ENCODE data around the gene A4GALT. TPM values are rescaled to one million over a fixed set of nuclear protein-coding genes. Genes with fewer than 3 reads are reported as not detected.

The A4GALT gene, protein sequence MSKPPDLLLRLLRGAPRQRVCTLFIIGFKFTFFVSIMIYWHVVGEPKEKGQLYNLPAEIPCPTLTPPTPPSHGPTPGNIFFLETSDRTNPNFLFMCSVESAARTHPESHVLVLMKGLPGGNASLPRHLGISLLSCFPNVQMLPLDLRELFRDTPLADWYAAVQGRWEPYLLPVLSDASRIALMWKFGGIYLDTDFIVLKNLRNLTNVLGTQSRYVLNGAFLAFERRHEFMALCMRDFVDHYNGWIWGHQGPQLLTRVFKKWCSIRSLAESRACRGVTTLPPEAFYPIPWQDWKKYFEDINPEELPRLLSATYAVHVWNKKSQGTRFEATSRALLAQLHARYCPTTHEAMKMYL
- 27.2 and 30.9 TPM in 2 replicates for total RNA-seq

DNA sequence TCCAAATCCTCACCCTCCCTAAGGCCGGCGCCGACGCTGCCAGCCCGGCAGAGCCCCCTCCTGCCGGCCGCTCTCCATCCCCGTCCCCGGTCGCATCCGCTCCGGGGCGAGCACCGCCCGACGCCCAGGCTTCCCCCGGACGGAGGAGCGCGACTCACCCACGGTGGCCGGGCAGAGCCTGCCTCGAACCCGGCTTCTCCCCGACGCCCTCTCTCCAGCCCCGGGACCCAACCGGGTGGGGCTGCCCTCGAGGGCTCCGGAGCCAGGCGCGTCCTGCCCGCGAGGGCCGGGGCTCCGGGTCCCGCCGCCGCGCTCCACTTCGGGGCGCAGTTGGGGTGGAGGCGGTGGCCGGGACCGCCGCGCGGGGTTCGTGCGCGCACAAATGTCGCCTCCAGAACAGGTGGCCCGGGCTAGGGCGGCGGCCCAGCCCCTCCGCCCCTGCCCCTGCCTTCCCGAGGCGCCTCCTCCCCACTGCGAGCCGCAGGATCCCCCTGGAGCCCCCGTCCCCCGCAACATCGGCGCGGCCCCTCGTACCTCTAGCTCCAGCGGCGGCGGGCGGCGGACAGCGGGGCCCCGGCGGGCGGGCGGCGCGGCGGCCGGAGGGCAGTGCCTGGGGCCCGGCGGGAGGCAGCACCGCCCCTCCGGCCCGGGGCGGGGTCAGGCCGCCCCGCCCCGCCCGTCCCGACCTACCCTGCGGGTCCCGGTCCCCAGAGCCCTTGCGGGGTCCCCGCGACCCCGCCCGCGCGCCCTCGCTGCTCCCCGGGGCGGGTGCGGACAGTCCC is at the start of gene A4GALT:
TSS of gene A4GALT (minus strand) at position 608 of the 782 bp plus-strand sequence. CDS start 26,919 bp downstream, outside the sequence.

DNA sequence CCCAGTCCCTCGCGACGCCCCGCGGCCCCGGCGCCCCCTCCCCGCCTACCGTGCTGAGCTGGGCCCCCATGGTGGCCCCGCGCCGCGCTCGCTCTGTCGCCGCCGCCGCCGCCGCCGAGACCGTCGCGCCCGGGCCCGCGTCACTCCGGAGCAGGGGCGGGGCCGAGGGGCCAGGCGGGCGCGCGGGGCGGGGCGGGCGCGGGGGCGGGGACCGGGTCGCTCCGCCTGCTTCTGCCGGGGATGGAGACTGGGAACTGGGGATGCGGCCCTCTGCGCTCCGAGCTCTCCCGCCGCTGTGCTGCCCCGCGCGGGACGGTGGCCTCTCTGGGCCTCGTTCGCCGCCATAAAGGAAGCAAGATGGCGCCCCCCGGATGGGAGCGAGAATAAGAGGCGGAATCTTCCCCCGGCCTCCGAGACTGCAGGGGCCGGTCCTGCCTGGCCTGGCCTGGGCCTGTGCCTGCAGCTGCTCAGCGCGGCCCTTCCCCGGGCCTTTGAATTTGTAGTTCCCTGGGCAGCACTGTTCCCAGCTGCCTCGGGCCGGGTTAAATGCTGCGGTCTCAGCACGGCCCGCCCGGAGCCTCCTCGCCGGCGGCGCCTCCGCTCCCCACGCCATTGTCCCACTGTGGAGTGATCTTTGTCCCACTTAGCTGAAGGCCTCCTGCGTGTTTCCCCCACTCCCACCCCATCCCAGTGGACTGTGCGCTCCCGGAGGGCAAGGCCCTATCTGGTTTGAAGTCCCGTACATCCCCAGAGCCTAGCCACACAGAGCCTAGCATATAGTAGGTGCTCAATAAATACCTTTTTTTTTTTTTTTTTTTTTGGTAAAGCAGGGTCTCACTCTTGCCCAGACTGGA is 71.2 kb downstream of the A4GALT start, which contains the start of gene CYB5R3:
TSS of gene CYB5R3 (minus strand) at position 147 of the 854 bp plus-strand sequence. CDS start at position 70, 77 bp downstream.

Other genes starting within 250 kb of the A4GALT start
- gene RRP7A, start 201.1 kb downstream of the A4GALT start, total RNA-seq, result 16.7 and 20.9 TPM in 2 replicates
- 1.9 and 11.5 TPM in 2 replicates for gene SERHL2, start 166.9 kb downstream of the A4GALT start, total RNA-seq
- gene POLDIP3, start 106.0 kb downstream of the A4GALT start, total RNA-seq, result 20.2 and 27.9 TPM in 2 replicates
- not detected in 2 replicates for gene ATP5MGL, start 80.3 kb downstream of the A4GALT start, total RNA-seq
- gene CYB5R3, start 71.5 kb downstream of the A4GALT start, total RNA-seq, result 152 and 277 TPM in 2 replicates
- 30.8 and 47.6 TPM in 2 replicates for gene ARFGAP3, start 136.4 kb upstream of the A4GALT start, total RNA-seq